Ecto neural progenitor cell (in vitro differentiated cells): ENCODE results near the gene HLA-F.

ENCODE experiments used
- DNase-seq: peaks from one replicate; pipeline ENCODE4 v3.0.0-alpha.2; 2018; ENCODE audit warnings: low spot score

The HLA-F gene

GRCh38 chr6:29724937-29725869 lies 2.0 kb downstream of the HLA-F start:
- DNase-seq: peak; percentile 16

DNA sequence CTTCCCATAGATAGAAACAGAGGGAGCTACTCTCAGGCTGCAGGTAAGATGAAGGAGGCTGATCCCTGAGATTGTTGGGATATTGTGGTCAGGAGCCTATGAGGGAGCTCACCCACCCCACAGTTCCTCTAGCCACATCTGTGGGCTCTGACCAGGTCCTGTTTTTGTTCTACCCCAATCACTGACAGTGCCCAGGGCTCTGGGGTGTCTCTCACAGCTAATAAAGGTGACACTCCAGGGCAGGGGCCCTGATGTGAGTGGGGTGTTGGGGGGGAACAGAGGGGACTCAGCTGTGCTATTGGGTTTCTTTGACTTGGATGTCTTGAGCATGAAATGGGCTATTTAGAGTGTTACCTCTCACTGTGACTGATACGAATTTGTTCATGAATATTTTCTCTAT lies 2.8 kb downstream of the HLA-F start:
- DNase-seq: no peak

GRCh38 chr6:29726571-29727194 lies 3.4 kb downstream of the HLA-F start:
- no peak for DNase-seq

DNA sequence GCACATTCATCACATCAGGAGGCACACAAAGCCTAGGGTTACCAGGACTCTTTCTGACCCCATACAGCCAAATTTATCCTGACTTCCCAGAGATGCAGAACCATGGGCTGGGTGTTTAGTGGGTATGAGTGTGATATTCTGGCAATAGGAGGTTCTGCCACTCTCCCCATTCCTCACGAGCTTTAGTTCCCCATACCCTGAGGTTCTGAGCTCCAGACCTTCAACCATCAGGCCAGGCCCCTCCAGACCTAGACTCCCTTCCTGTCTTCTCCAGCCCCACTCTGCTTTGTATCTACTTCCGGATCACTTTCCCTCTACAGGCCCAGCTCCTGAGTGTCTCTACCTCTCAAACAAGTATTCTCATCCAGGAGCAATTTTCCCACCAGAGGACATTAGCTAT lies 4.4 kb downstream of the HLA-F start:
- no peak for DNase-seq

DNA sequence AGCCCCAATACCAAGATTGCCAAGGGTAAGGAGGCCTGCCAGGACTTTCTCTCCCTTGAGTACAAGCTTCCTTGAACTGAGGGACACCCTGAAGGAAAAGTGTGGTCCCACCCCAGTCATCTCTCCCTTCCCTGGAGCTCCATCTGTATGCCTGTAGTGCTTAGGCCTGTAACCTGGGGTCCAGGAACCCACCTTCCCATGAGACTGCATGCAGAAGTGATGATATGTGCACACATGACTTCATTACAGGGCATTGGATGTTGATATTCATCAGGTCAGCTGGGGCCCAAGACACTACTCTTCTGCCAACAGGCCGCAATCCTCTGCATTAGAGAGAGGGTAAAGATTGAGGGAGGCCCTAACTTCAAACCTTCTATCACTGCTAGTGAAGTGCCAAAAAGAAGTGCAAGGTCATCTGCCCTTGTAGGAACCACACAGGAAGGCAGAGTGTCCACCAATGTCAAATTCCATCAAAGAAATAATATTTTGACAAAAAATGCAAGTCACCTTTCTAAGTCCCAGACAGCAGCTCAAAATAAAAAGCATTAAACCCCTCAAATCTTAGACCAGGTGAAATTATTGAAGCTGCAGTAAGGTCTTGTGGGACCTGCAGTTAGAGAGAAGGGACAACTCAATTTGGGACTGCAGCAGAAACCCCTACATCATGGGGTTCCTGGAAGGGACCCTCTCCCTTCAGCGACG lies 5.1 kb downstream of the HLA-F start:
- no peak for DNase-seq

GRCh38 chr6:29728875-29729270 lies 5.6 kb downstream of the HLA-F start:
- DNase-seq: no peak

GRCh38 chr6:29729774-29730328 lies 6.6 kb downstream of the HLA-F start:
- no peak for DNase-seq

GRCh38 chr6:29730575-29731126 lies 7.4 kb downstream of the HLA-F start:
- DNase-seq: no peak

- DNase-seq: no peak
These were observed 8.0 kb downstream of the HLA-F start for GRCh38 chr6:29731281-29731680.

DNA sequence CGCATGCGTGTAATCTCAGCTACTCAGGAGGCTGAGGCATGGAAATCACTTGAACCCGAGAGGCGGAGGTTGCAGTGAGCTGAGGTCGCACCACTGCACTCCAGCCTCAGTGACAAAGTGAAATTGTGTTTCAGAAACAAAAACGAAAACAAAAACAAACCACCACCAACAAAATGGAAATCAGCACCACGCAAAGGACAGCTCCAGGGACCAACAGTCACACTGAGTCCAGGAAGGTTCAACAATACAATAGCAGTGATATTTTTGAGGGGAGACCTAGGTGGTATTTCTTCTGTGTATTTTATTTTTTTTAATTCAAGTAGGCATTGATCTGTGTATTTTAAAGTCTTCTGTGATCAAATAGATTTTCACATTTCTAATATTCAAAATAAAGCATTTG lies 9.8 kb downstream of the HLA-F start:
- no peak for DNase-seq

GRCh38 chr6:29734046-29735018 lies 11.1 kb downstream of the HLA-F start:
- no peak for DNase-seq

GRCh38 chr6:29736563-29736962 lies 13.3 kb downstream of the HLA-F start:
- no peak for DNase-seq

- peak; percentile 72 for DNase-seq
These were observed 14.7 kb downstream of the HLA-F start for GRCh38 chr6:29737707-29738630.

DNA sequence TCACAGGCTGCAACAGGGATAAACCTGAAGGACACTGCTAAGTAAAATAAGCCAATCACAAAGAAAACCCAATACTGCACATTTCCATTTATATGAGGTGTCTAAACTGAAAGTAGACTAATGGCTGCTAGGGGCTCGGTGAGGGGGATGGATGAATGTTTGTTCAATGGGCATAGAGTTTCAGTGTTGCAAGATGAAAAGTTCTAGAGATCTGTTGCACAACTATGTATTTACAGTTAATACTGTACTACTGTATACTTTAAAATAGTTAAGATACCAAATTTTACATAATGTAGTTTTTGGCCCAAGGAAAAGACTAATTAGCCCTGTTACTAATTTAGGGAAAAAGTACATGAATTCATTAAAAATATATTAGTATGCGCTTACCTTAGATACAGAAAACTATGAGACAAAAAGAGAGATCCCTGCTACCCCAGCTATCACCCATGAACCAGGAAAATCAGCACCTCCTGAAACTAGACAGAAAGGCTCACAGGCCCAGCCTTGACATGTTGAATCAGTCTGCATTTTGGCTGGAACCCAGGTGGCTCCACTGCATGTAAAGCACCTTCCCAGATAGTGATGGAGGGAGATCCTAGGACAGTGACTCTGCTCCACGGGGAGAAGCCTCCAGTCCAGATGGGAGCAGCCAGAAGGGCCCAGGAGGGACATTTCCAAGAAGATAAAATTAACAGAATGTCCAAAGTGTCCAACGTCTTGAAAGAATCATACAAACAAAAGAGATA lies 16.1 kb downstream of the HLA-F start:
- no peak for DNase-seq

DNA sequence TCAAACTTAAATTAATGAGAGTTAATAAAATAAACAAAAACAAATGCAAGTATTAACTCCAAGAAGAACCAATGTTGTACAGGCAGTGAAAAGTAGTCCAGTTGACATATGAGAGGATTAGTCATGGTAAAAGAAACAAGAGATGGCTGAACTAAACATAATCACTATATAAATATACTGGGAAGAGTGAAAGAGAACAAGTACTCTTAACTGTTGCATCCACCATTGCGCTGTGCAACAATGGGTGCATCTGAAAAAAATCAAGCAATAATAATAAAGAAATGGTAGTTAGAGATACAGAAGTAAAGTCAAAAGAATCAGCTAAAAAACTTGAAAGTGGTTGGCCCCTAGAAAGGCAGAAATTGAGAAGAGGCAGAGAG lies 16.6 kb downstream of the HLA-F start:
- DNase-seq: no peak

- no peak for DNase-seq
These were observed 18.4 kb downstream of the HLA-F start for GRCh38 chr6:29741592-29741991.

GRCh38 chr6:29742127-29742526 lies 18.9 kb downstream of the HLA-F start:
- no peak for DNase-seq

DNA sequence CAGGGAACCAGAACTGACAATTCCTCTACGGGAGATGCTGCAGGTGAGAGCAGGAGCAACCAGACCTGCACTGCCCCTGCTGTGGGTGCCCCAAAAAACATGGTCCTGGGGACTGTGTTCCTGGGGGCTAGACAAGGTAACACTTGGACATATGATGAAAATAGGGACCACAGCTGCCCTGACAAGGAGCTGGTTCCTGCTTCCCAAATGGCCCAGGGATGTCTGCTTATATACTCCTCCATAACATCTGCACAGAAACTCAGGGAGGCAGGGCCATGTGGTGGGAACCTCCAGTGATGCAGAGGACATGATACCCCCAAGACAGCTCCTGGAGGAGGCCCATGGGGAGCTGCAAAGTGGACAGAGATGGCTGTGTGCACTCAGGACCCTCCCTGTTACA lies 19.8 kb downstream of the HLA-F start:
- no peak for DNase-seq

GRCh38 chr6:29743568-29743967 lies 20.3 kb downstream of the HLA-F start:
- no peak for DNase-seq
